ENCODE results near the gene NEUROD4. TPM values are rescaled to one million over a fixed set of nuclear protein-coding genes. Genes with fewer than 3 reads are reported as not detected.

NEUROD4 gene
- total and polyA plus RNA-seq, 2 experiments from 2014 or later: not detected

GRCh38 chr12:55057481-55057880 lies 37.7 kb downstream of the NEUROD4 start:
- Histone ChIP-seq H4K20me1 (ENCODE audit: insufficient read depth, poor library complexity, severe bottlenecking) (no peaks in the 10 kb centered on the region), H3K27me3 (peaks cover 14% of the 10 kb centered on the region), H3K27ac (no peak overlapping the region), H3K79me2 (no peaks in the 10 kb centered on the region), H3K9me3 (ENCODE audit: low read depth) (no peaks in the 10 kb centered on the region), H3K36me3 (replicated peaks; ENCODE audit: insufficient read depth, low read depth) (no peaks in the 10 kb centered on the region), H3K9me2 (replicated peaks; ENCODE audit: insufficient read depth) (no peaks in the 10 kb centered on the region), H3K4me2 (no peak overlapping the region), H3K4me1 (ENCODE audit: insufficient read depth) (no peaks in the 10 kb centered on the region), H3K4me3 (no peak overlapping the region), H2AFZ (no peak overlapping the region)
- TF ChIP-seq, protein P1, sequence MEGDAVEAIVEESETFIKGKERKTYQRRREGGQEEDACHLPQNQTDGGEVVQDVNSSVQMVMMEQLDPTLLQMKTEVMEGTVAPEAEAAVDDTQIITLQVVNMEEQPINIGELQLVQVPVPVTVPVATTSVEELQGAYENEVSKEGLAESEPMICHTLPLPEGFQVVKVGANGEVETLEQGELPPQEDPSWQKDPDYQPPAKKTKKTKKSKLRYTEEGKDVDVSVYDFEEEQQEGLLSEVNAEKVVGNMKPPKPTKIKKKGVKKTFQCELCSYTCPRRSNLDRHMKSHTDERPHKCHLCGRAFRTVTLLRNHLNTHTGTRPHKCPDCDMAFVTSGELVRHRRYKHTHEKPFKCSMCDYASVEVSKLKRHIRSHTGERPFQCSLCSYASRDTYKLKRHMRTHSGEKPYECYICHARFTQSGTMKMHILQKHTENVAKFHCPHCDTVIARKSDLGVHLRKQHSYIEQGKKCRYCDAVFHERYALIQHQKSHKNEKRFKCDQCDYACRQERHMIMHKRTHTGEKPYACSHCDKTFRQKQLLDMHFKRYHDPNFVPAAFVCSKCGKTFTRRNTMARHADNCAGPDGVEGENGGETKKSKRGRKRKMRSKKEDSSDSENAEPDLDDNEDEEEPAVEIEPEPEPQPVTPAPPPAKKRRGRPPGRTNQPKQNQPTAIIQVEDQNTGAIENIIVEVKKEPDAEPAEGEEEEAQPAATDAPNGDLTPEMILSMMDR (IDR thresholded peaks at IDR 0.05; ENCODE audit: poor library complexity): no peak
- TF ChIP-seq EZH2 (IDR thresholded peaks at IDR 0.05; ENCODE audit: borderline replicate concordance) (no peak), EZH2phosphoT487 (IDR thresholded peaks at IDR 0.05; ENCODE audit: low read depth, severe bottlenecking, unreplicated experiment) (no peak)
- WGBS (ENCODE audit: low lambda C conversion rate, missing lambda C conversion rate): 54% methylated on average over 5 of the region's 5 CpGs
- DNase-seq (ENCODE audit: low spot score): no peak

- WGBS (ENCODE audit: low lambda C conversion rate, missing lambda C conversion rate): 86% methylated on average over 1 of the region's 1 CpG
These were observed 38.3 kb downstream of the NEUROD4 start for GRCh38 chr12:55058082-55058481.

GRCh38 chr12:55058776-55059175 lies 39.0 kb downstream of the NEUROD4 start:
- Histone ChIP-seq H4K20me1 (ENCODE audit: insufficient read depth, poor library complexity, severe bottlenecking) (no peaks in the 10 kb centered on the region), H3K9me2 (replicated peaks; ENCODE audit: insufficient read depth) (no peaks in the 10 kb centered on the region), H3K79me2 (no peaks in the 10 kb centered on the region), H3K4me2 (no peak overlapping the region), H3K27ac (no peak overlapping the region), H3K9me3 (ENCODE audit: low read depth) (no peaks in the 10 kb centered on the region), H3K4me3 (no peak overlapping the region), H3K4me1 (ENCODE audit: insufficient read depth) (no peaks in the 10 kb centered on the region), H3K36me3 (replicated peaks; ENCODE audit: insufficient read depth, low read depth) (no peaks in the 10 kb centered on the region), H2AFZ (no peak overlapping the region), H3K27me3 (peaks cover 14% of the 10 kb centered on the region)
- 94% methylated on average over 4 of the region's 4 CpGs for WGBS (ENCODE audit: low lambda C conversion rate, missing lambda C conversion rate)
- no peak for TF ChIP-seq EZH2 (IDR thresholded peaks at IDR 0.05; ENCODE audit: borderline replicate concordance)
- TF ChIP-seq EZH2phosphoT487 (IDR thresholded peaks at IDR 0.05; ENCODE audit: low read depth, severe bottlenecking, unreplicated experiment): no peak
- TF ChIP-seq, protein P1 (IDR thresholded peaks at IDR 0.05; ENCODE audit: poor library complexity): no peak
- no peak for DNase-seq (ENCODE audit: low spot score)

More at GRCh38 chr12:55058082-55058481, 38.3 kb downstream of the NEUROD4 start:
- no peak overlapping the region for H3K4me3 ChIP-seq
- TF ChIP-seq EZH2 (IDR thresholded peaks at IDR 0.05; ENCODE audit: borderline replicate concordance) (no peak), EZH2phosphoT487 (IDR thresholded peaks at IDR 0.05; ENCODE audit: low read depth, severe bottlenecking, unreplicated experiment) (no peak)
- TF ChIP-seq, protein P1 (IDR thresholded peaks at IDR 0.05; ENCODE audit: poor library complexity): no peak
- no peaks in the 10 kb centered on the region for H3K79me2 ChIP-seq
- no peak overlapping the region for H2AFZ ChIP-seq
- H4K20me1 ChIP-seq (ENCODE audit: insufficient read depth, poor library complexity, severe bottlenecking): no peaks in the 10 kb centered on the region
- no peaks in the 10 kb centered on the region for H3K4me1 ChIP-seq (ENCODE audit: insufficient read depth)
- H3K27me3 ChIP-seq: peaks cover 14% of the 10 kb centered on the region
- H3K27ac ChIP-seq: no peak overlapping the region
- H3K36me3 ChIP-seq (replicated peaks; ENCODE audit: insufficient read depth, low read depth): no peaks in the 10 kb centered on the region
- no peaks in the 10 kb centered on the region for H3K9me2 ChIP-seq (replicated peaks; ENCODE audit: insufficient read depth)
- no peak for DNase-seq (ENCODE audit: low spot score)
- no peak overlapping the region for H3K4me2 ChIP-seq
- H3K9me3 ChIP-seq (ENCODE audit: low read depth): no peaks in the 10 kb centered on the region

GRCh38 chr12:55060470-55060869 lies 40.7 kb downstream of the NEUROD4 start:
- H3K27ac ChIP-seq: no peak overlapping the region
- no peaks in the 10 kb centered on the region for H4K20me1 ChIP-seq (ENCODE audit: insufficient read depth, poor library complexity, severe bottlenecking)
- no peak for DNase-seq (ENCODE audit: low spot score)
- H3K4me3 ChIP-seq: no peak overlapping the region
- no peak overlapping the region for H2AFZ ChIP-seq
- no peaks in the 10 kb centered on the region for H3K9me3 ChIP-seq (ENCODE audit: low read depth)
- no peak overlapping the region for H3K4me2 ChIP-seq
- TF ChIP-seq EZH2 (IDR thresholded peaks at IDR 0.05; ENCODE audit: borderline replicate concordance) (no peak), EZH2phosphoT487 (IDR thresholded peaks at IDR 0.05; ENCODE audit: low read depth, severe bottlenecking, unreplicated experiment) (no peak)
- TF ChIP-seq, protein P1 (IDR thresholded peaks at IDR 0.05; ENCODE audit: poor library complexity): no peak
- H3K79me2 ChIP-seq: no peaks in the 10 kb centered on the region
- no peaks in the 10 kb centered on the region for H3K4me1 ChIP-seq (ENCODE audit: insufficient read depth)
- H3K27me3 ChIP-seq: peaks cover 19% of the 10 kb centered on the region
- no peaks in the 10 kb centered on the region for H3K36me3 ChIP-seq (replicated peaks; ENCODE audit: insufficient read depth, low read depth)
- H3K9me2 ChIP-seq (replicated peaks; ENCODE audit: insufficient read depth): no peaks in the 10 kb centered on the region
- WGBS (ENCODE audit: low lambda C conversion rate, missing lambda C conversion rate): 69% methylated on average over 2 of the region's 2 CpGs
